GM12872 (cell line): ENCODE results near the gene ALOX5AP.

Experiments used
- CTCF ChIP-seq: IDR thresholded peaks from 3 replicates; pipeline ENCODE4 v1.5.1; 2011; ENCODE audit warnings: low read depth, mild to moderate bottlenecking, low read length, moderate library complexity; ENCODE audit not compliant: insufficient read depth

Gene ALOX5AP

GRCh38 chr13:30735025-30735871, at the start of gene ALOX5AP:
TSS of gene ALOX5AP (plus strand) at chr13:30735543. CDS start at chr13:30735606, 63 bp downstream.
- TF ChIP-seq CTCF: no peak

- TF ChIP-seq CTCF: no peak
Observed at GRCh38 chr13:30685987-30686386, 49.4 kb upstream of the ALOX5AP start.

GRCh38 chr13:30687601-30688000, 47.7 kb upstream of the ALOX5AP start:
- TF ChIP-seq CTCF: no peak

- TF ChIP-seq CTCF: no peak
Observed at GRCh38 chr13:30689752-30690151, 45.6 kb upstream of the ALOX5AP start.

- no peak for TF ChIP-seq CTCF
Observed at GRCh38 chr13:30690282-30691188, 44.8 kb upstream of the ALOX5AP start.

GRCh38 chr13:30692113-30692512, 43.2 kb upstream of the ALOX5AP start:
- TF ChIP-seq CTCF: no peak

- no peak for TF ChIP-seq CTCF
Observed at GRCh38 chr13:30696278-30697176, 38.8 kb upstream of the ALOX5AP start.
